NCI-H2107 treated with DMSO at 0.1 percent for 48 hours (cell line): ENCODE results near the gene SYNGR2.

Source experiments
- DNase-seq: peaks from one replicate; lab custom pipeline; 2025; ENCODE audit not compliant: unreplicated experiment; lab: John Stamatoyannopoulos, UW

The SYNGR2 gene

DNA sequence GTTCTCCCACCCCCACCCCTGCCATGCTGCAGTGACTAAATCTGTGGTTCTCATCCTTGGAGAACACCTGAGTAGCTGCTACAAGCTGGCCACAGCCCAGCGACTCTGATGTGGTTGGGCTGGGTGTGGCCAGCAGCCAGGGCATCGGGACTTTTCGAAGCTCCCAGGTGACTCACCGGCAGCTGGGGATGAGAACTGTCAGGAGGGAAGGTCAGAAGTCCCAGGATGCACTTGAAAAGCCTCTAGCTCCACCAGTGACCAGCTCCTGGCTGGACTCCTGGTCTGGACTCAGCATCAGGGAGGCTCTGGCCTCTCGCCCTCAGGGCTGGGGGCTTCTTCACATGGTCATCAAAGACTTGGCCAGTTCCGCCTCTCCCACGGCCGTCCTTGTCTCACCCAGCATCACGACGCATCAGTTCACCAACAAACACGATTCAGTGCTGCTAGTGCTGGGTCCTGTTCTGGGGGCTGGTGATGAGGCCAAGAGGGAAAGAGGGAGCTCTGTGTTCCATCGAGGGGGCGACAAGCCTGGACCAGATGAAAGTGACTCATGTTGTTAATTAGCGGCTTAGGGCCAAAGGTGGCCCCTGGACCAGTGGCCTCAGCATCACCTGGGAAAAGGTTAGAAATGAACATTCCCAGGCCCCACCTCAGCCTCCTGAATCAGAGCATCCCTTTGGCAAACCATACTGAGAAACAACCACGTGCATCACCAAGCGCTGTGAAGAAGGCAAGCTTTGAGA, 26.1 kb upstream of the SYNGR2 start:
- no peak for DNase-seq

DNA sequence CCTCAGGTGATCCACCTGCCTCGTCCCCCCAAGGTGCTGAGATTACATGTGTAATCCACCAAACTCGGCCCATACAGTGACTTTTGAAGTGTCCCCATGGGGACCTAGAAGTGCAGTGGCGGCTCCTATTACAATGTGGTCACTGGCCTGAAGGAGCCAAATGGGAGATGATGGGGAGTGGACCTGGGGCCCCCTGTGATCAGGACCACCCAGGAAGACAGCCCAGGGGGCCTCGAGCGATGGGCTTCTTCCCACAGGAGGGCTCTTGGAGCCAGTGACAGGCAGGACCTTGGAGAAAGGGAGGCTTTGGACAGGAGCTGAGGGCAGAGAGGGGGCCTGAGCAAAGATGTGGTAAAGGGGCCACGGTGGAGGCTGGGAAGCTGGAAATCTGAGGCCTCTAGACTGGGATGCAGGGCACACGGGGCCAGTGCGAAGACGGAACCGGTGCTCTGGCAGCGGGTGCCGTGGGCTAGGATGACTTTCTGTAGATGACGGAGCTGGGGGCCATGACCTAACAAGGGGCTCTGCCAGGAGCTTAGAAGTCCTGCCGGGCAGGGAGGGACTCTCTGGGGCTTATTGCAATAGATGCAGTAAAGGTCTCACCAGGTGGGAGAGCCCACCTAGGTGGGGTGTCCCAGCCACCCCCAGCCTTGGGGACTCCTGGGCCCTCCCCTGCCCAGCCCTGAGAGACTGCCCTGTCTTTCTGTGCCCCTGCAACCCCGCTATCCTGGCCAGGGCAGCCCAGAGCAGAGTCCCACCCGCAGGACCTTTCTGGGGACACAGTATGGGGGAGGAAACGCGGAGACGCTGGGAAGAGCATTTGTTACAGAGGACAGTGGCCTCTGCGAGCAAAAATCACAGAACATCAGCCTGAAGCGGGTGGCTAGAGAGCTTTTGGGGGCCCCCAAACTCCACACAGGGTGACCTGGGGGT, 24.9 kb upstream of the SYNGR2 start:
- DNase-seq, result no peak

DNA sequence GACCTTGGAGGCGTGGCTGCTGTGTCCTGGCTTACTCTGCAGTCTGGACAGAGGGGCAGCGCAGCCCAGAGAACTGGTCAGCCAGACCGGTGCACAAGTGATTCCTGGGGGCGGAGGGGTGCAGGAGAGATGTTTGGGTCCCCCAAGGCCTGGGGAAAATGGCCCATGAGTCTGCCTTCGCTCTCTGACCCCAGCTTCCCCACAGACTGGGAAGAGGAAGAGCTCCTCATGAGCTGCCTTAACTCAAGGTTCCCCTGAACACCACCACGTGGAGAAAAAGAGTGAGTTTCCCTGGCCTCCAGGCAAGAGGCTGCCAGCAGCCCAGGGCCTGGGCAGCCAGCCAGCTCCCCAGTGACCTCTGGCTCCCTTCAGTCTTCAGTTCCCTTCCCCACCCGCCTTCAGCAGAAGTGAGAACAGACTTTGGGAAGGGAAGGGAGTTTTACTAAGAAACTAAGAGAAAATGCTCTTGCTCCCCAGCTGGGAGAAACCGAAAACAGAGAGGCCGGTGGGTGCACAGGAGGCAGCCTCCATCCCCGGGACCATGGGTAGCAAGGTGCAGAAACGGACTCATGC, 24.1 kb upstream of the SYNGR2 start:
- no peak for DNase-seq

DNA sequence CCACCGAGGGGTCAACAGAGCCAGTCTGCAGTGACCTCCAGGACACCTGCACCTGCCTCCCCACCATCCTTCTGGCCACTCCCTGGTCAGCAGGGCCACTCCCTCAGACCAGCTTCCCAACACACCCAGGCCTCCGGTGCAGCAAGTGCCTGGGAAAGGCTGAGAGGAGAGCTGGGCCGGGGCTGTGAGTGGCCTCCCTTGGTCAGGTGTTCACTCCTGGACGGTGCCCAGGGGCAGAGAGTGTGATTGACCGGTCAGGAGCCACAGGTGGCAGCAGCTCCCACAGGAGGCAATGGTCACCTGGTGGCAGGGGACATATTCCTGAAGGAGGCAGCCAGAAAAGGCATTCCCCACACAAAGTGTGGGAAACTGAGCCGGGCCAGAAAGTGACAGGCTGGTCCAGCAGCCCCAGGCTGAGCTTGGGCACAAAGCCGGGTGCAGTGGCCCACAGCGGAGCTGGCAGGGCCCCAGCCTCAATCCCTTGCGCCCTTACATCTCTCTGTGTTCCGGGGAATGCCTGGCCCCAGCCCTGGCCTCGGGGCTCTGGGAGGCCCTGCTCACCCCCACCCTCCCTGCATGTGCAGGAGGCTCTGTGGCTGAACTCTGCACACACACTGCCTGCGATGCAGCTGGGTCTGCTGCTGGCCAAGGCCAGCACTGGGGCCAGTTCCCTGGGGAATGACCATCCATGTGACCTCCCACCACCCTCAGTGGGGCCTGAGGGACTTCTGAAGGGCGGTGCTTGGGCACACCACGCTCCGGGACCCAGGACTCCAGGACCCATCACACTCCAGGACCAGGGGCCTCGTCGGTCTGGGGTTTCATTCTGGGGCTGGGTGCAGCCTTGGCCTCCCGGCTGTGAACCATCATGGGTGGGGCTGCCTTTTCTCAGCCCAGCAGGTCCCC, 23.4 kb upstream of the SYNGR2 start:
- no peak for DNase-seq

DNA sequence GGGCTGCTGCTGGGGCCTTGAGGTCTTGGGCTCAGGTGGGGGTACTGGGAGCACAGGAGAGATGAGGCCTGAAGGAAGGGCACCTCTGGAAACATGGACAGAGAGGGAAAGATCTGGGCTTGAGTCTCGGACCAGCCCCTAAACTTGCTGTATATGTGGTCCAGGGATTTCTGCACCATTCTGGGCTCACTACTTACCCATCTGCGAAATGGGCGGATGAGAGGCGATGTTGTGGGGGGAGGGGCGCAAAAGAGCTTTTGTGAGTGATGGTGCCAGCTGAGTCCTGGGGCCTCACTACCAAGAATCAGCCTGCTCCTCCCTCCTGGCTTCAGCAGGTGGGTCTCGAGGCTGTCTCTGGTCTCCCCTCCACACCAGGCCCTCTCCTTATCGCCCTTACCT, 21.9 kb upstream of the SYNGR2 start:
- no peak for DNase-seq

DNA sequence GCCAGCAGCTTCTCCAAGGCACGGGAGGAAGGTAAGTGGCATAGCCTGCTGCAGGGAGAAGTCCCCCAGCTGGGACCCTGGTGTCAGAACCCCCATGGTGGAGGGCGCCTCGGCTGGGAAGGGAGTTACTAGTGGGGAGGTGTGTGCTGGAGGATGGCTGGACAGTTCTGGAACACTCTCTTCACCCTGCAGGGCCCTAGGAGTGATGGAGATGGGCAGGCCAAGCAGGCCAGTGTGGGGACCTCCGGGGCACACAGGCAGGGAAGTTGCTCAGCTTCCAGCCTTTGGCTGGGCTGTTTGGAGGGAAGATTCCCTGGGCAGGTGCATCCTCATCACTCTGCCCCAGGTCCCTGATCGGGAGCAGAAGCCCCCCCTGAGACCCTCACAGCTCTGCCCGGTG, 21.5 kb upstream of the SYNGR2 start:
- DNase-seq, result no peak

DNA sequence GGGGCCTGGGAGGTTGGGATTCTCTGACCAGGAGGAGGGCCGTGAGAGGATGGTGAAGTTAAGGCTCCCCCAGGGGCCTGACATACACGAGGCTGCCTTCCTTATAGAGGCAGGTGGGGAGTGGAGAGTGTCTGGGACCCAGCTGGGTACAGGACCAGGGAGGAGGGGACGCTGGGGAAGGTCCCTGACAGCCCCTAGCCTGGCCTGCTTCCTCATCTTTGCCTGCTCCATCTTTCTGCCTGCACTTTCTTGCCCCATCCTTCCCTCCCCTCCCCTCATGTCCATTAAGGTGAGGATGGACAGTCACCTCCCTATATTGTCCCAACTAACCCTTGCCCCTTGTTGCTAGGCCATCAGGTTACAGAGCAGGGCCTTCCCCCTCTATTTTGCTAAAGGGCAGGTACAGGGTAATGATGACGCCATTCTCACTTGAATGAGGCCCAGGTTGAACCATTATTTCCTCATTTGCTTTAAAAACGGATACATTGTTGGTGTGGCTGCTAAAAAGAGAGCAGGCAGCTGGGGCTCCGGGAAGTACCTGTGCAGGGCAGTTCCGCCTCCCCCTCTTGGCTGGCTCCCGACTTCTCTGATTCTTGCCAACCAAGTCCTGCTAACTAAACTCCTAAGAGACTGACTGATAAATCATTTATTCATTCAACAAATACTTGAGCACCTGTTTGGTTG, 20.9 kb upstream of the SYNGR2 start:
- no peak for DNase-seq

DNA sequence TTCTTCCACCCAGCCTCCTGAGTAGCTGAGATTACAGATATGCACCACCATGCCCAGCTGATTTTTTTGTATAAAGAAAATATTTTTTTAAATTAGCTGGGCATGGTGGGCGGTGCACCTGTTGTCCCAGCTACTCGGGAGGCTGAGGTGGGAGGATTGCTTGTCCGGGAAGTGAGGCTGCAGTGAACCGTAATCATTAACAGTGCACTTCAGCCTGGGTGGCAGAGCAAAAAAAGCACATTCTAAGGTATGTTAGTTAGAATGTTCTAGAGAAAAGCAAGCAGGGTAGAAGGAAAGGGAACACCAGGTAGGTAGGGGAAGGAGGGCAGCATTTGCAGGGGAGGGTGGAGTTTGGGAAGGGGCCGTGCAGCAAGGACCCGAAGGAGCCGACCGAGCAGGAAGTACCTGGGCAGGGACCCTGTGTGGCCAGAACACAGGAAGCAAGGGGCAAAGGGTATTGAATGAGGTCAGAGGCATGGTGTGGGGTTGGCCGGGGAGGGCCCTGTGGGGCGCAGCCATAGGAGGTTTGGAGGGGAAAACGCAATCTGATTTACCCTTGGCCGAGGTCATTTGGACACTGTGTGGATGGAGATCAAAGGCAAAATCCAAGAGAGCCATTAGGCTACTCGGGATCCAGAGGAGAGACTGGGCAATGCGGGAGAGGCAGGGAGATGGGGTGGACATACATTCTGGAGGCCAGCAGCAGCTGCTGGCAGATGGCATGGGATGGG, 19.9 kb upstream of the SYNGR2 start:
- no peak for DNase-seq

DNA sequence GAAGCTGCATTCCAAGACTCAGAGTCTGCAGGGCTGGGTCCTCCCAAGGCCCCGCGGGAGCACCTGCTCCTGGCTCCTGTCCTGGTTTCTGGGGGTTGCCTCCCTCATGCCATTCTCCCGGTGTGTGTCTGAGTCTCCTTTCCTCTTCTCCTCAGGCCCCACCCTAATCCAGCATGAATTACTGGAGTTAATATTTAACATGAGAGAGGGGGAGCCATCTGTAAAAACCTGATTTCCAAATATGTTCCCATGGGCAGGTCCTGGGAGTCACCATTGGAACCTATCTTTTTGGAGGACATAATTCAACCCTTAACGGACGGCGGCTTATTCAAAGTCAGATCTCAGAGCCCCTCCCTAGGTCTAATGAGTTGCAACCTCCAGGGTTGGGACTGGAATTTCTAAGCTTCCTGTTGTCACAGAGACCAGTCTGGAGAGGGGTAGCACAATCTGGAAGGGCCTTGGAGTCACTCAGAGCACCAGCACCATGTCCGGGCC, 16.8 kb upstream of the SYNGR2 start:
- no peak for DNase-seq

DNA sequence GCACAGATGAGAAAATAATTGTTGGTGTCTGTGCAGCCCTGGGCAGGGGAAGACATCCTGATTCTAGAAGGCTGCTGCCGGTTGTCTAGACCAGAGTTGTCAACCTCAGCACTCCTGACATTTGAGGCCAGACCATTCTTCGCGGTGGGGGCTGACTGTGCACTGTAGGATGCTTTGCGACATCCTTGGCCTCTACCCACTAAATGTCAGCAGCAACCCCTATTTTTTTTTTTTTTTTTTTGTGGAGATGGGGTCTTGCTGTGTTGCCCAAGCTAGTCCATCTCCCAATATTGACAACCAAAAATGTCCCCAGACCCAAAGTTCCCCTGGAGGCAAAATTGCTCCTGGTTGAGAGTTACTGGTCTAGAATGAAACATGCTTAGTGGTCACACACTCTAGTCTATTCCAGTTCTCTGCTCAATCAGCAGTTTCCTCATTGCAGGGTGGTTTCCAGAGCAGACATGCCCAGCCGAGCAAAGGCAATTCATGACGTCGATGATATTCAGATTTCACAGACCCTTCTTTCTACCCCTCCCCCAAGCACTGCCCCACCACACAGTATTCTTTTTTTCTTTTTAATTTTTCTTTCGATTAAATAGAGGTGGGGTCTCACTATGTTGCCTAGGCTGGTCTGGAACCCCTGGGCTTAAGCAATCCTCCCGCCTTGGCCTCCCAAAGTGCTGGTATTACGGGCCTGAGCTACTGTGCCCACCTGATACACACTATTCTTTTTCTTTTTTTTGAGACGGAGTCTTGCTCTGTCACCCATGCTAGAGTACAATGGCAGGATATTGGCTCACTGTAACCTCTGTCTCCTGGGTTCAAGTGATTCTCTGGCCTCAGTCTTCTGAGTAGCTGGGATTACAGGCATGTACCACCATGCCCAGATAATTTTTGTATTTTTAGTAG, 13.2 kb upstream of the SYNGR2 start:
- DNase-seq, result no peak

DNA sequence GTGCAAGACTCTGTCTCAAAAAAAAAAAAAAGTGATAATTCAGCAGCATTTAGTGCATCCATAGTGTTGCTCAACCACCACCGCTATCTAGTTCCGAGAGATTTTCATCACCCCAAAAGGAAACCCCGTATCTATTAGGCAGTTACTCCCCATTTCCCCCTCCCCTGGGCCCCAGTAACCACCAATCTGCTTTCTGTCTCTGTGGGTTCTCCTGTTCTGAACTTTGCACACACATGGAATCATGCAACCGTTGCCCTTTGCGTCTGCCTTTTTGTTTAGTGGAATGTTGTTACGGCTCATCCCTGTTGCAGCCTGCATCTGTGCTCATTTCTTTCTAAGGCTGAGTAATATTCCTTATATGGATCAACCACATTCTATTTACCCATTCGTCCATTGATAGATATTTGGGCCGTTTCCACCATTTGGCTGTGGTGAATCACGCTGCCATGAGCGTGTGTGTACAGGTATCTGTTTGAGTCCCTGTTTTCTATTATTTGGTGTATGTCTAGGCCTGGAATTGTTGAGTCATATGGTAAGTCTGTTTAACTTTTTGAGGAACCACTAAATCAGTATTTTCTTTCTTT, 8.7 kb upstream of the SYNGR2 start:
- DNase-seq, result no peak

DNA sequence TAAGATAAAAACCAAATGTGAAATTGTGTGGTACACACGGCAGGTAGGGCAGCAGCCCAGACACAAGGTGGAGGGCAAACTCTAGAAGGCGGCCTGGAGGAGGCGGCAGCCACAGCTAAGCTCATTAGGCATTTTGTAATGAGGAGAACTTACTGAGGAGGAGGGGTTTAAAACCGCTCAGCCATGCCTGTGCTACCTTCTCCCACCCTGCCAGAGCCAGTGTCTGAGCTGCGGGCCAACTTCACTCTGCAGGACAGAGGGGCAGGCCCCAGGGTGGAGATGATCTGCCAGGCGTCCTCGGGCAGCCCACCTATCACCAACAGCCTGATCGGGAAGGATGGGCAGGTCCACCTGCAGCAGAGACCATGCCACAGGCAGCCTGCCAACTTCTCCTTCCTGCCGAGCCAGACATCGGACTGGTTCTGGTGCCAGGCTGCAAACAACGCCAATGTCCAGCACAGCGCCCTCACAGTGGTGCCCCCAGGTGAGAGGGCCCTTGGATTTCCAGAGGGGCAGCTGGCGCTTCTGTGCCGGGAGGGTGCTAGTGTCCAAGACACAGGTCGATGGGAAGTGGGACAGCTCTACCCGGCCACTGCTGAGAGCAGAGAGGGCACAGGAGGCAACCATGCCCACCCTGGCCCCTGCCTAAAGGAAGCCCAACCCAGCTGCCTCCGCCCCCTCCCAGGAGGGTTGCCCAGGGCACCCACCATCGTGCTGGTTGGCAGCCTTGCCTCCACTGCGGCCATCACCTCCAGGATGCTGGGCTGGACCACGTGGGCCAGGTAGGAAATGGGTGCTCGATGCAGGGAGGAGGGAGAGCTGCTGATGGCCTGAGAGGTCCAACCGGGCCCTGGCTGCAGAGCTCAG, 4.3 kb upstream of the SYNGR2 start:
- no peak for DNase-seq

DNA sequence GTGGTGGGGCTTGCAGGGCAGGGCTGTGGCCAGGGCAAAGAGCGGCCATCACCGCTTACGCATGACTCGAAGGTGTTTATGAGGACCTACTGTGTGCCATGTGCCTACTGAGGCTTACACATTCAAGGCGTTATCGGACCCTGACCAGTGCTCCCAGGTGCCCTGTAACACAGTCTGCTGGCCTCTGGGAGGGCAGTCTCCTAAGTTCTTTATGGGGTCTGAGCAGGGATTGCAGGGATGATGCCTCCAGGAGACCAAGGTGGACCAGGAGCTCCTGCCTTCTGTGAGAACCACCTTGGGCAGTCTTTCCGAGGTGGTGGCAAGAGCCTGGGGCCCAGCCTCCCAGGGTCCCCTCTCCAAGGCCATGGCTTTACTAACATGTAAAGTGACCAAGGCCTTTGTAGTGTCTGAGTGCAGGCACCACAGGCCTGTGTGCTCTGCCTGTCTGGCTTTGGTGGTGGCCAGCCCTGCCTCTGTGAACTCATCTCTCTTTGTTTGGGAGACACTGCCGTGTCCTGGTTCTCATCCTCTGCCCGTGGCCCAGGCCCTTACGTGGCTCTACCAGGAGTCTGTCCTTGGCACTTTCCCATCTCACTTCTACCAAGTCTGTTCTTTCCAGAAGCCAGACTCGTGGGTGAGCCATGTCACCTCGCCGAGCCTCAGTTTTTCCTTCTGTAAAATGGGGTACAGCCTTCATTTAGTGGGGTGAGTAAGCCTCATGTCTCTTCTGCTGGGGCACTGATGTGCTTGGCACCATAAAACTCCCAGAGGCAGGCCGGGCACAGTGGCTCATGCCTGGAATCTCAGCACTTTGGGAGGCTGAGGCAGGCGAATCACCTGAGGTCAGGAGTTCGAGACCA, 3.4 kb upstream of the SYNGR2 start:
- no peak for DNase-seq

DNA sequence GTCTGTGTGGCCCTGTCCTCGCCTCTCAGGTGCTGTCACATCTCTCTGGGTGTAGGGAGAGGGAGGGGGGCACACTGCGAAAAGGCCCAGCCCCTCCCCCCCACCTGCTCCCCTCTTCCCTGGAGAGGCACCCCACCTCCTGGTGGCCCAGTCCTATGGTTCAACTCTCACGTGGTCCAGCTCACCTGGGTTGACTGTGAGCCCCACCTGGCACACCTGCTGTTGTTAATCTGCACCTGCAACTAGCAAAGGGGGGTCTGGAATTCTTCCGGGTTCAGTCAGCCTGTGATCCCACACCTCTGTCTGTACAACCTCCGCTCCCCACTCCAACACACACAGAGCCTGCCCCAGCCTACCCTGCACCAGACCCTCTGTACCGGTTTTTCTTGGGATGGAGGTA, 2.0 kb upstream of the SYNGR2 start:
- DNase-seq, result peak; percentile 63

DNA sequence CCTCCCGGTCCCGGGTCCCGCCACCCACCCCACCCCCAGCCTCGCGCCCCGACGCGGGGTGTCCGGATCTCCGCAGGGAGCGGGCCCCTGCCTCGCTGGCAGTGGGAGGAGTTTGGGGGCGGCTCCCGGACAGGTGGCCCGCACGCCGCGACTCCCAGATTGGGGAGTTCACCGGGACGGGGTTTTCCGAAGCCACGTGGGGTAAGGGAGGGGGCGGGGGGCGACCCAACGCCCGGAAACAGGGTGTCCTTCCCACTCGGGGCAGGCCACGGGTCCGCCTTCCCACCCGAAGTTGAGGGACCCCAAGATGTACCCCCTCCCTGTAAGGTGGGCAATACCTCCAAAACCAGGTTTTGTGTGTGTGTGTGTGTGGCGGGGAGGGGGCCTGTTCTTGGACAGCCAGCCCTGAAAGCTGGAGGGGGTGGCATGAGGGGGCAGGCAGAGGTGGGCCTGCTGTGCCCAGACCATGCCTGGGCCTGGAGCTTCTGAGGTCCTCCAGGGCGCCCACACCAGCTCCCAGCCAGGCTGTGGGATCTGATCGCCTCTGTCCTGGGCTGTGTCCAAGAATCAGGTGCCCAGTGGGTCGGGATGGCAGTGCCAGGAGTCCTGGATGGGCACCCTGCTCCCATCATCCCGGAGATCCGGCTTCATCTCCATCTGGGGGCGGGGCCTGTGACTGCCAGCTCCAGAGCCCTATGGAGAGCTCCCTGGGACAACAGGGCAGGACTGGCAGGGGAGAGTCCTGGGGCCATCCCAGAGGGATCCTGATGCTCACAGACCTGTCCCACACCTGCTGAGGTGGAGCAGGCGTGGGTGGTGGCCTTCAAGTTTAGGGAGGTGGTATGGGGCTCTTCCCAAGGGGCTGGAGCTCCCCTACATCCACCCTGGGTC, 767 bp downstream of the SYNGR2 start:
- no peak for DNase-seq
